Central memory CD8-positive, alpha-beta T cell (primary cell): ENCODE results near the gene ARIH2.

Source experiments
- ATAC-seq: fragments of 150-1000 bp; cut with Tn5 transposase; replicated peaks from 2 replicates; pipeline ENCODE4 v1.10.0; 2022; ENCODE audit warnings: mild to moderate bottlenecking, moderate FRiP score, moderate number of reproducible peaks; ENCODE audit not compliant: poor library complexity, severe bottlenecking; ENCODE audit errors: extremely low read depth
- DNase-seq, 2 donors: peaks; one replicate each; pipeline ENCODE4 v3.0.0; 2021; ENCODE audit warnings: low spot score in 2 of 2
- H3K27ac Mint-ChIP-seq: one replicate; pipeline ENCODE4 v1.8.0; 2022; ENCODE audit warnings: low read depth, mild to moderate bottlenecking, moderate library complexity, mixed read lengths
- H3K27me3 Mint-ChIP-seq: one replicate; pipeline ENCODE4 v1.8.0; 2022; ENCODE audit warnings: mixed read lengths
- H3K36me3 Mint-ChIP-seq: one replicate; pipeline ENCODE4 v1.8.0; 2022; ENCODE audit warnings: mild to moderate bottlenecking, moderate library complexity, mixed read lengths; ENCODE audit not compliant: insufficient read depth
- H3K4me1 Mint-ChIP-seq: one replicate; pipeline ENCODE4 v1.8.0; 2022; ENCODE audit warnings: mixed read lengths
- H3K4me3 Mint-ChIP-seq: one replicate; pipeline ENCODE4 v1.8.0; 2022; ENCODE audit warnings: mild to moderate bottlenecking, moderate library complexity, mixed read lengths
- H3K9me3 Mint-ChIP-seq: one replicate; pipeline ENCODE4 v1.8.0; 2022; ENCODE audit warnings: mixed read lengths

ARIH2 gene

GRCh38 chr3:49030321-49030720 lies 111.7 kb downstream of the ARIH2 start:
- H3K4me1 Mint-ChIP-seq, result peaks cover 28% of the 10 kb centered on the region
- H3K4me3 Mint-ChIP-seq, result no peak overlapping the region
- ATAC-seq (no peak), DNase-seq (no peak)
- H3K36me3 Mint-ChIP-seq, result peaks cover 51% of the 10 kb centered on the region
- H3K27ac Mint-ChIP-seq, result peak overlapping the region; percentile 51
- no peaks in the 10 kb centered on the region for H3K9me3 Mint-ChIP-seq
- H3K27me3 Mint-ChIP-seq, result no peaks in the 10 kb centered on the region

- Mint-ChIP-seq H3K27ac (no peak overlapping the region), H3K4me3 (no peak overlapping the region), H3K27me3 (no peaks in the 10 kb centered on the region), H3K9me3 (no peaks in the 10 kb centered on the region), H3K4me1 (peaks cover 26% of the 10 kb centered on the region), H3K36me3 (peaks cover 62% of the 10 kb centered on the region)
- ATAC-seq (no peak), DNase-seq (no peak)
Observed at GRCh38 chr3:49032646-49033304, 114.1 kb downstream of the ARIH2 start.

DNA sequence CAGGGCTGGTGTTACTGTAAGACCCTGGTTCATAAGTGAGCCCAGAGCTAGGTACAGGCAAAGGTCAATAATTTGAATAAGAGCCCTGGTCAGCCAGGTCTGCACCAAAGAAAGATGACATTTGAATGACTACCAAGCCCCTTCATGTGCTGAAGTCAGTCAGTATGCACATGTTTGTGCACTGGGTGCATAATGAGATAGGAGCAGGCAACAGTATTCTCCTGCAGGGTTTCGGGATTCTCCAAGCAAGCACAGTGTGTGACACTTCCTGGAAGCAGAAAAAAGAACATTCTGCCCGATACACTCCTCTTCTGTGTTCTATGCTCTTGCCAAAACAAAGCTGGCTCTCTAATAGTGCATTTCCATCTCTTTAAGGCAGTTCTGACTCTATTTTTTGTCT lies 116.0 kb downstream of the ARIH2 start:
- peaks cover 58% of the 10 kb centered on the region for H3K36me3 Mint-ChIP-seq
- no peaks in the 10 kb centered on the region for H3K27me3 Mint-ChIP-seq
- H3K27ac Mint-ChIP-seq, result peak overlapping the region; percentile 19

DNA sequence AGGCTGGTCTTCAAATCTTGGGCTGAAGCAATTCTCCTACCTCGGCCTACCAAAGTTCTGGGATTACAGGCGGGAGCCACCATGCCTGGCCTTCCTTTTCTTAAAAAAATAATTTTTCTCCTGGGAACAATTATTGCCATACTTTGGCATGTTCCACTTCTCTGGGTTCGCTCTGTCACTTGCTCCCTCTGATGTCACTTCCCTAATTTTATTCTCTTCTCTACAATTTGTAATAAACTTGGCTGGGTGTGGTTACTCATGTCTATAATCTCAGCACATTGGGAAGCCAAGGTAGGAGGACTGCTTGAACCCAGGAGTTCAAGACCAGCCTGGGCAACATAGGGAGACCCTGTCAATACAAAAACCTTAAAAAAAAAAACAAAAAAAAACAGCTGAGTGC lies 116.6 kb downstream of the ARIH2 start:
- no peaks in the 10 kb centered on the region for H3K9me3 Mint-ChIP-seq
- peaks cover 10% of the 10 kb centered on the region for H3K4me1 Mint-ChIP-seq
- DNase-seq (no peak), ATAC-seq (no peak)
- H3K27ac Mint-ChIP-seq, result no peak overlapping the region
- H3K36me3 Mint-ChIP-seq, result peaks cover 58% of the 10 kb centered on the region
- H3K4me3 Mint-ChIP-seq, result no peak overlapping the region
- H3K27me3 Mint-ChIP-seq, result no peaks in the 10 kb centered on the region

More for the DNA sequence above, 116.0 kb downstream of the ARIH2 start:
- Mint-ChIP-seq H3K9me3 (no peaks in the 10 kb centered on the region), H3K4me1 (peaks cover 10% of the 10 kb centered on the region), H3K4me3 (no peak overlapping the region)
- no peak for DNase-seq
- no peak for ATAC-seq
